IMR-90 (cell line): ENCODE data around the gene PNPLA5.

ENCODE experiments used
- BHLHE40 ChIP-seq: fragments of 150-350 bp; IDR thresholded peaks from 2 replicates; pipeline ENCODE4 v1.6.1; 2016; ENCODE audit warnings: mild to moderate bottlenecking, low read depth, low read length
- CEBPB ChIP-seq: IDR thresholded peaks from 2 replicates; pipeline ENCODE4 v1.6.1; 2012; ENCODE audit warnings: low read depth, low read length, improper control_type of control experiment
- CHD1 ChIP-seq: IDR thresholded peaks from 2 replicates; pipeline ENCODE4 v1.6.1; 2012; ENCODE audit warnings: low read depth, low read length, improper control_type of control experiment
- CTCF ChIP-seq: conservative IDR thresholded peaks from 2 replicates; pipeline ENCODE4 v1.5.1; 2012; ENCODE audit warnings: mild to moderate bottlenecking, low read depth, low read length, improper control_type of control experiment
- FOS ChIP-seq: fragments of 150-350 bp; IDR thresholded peaks from 2 replicates; pipeline ENCODE4 v1.6.1; 2016; ENCODE audit warnings: low read depth, low read length
- MAZ ChIP-seq: IDR thresholded peaks from 2 replicates; pipeline ENCODE4 v1.6.1; 2012; ENCODE audit warnings: low read depth, mild to moderate bottlenecking, low read length, improper control_type of control experiment, moderate library complexity, borderline replicate concordance
- POLR2A ChIP-seq: IDR thresholded peaks from 2 replicates; pipeline ENCODE4 v1.6.1; 2012; ENCODE audit warnings: mild to moderate bottlenecking, low read depth, low read length
- RAD21 ChIP-seq: IDR thresholded peaks from 2 replicates; pipeline ENCODE4 v1.6.1; 2012; ENCODE audit warnings: low read length, improper control_type of control experiment
- RCOR1 ChIP-seq: IDR thresholded peaks from 2 replicates; pipeline ENCODE4 v1.6.1; 2012; ENCODE audit warnings: mild to moderate bottlenecking, low read length, improper control_type of control experiment; ENCODE audit not compliant: insufficient replicate concordance
- RFX5 ChIP-seq: IDR thresholded peaks from 2 replicates; pipeline ENCODE4 v1.8.0; 2012; ENCODE audit warnings: low read depth, mild to moderate bottlenecking, low read length, moderate library complexity
- SMC3 ChIP-seq: fragments of 150-350 bp; IDR thresholded peaks from 2 replicates; pipeline ENCODE4 v1.6.1; 2016; ENCODE audit warnings: low read depth, mild to moderate bottlenecking, antibody characterized with exemption, low read length, moderate library complexity

- TF ChIP-seq CTCF (no peak), BHLHE40 (no peak), MAZ (no peak), RAD21 (no peak), POLR2A (no peak), RCOR1 (no peak), RFX5 (no peak), FOS (no peak), CEBPB (no peak), CHD1 (no peak), SMC3 (no peak)
Measured at GRCh38 chr22:43841742-43842141, 50.1 kb downstream of the PNPLA5 start.
